Iris pigment epithelial cell (primary cell): ENCODE measurements around the gene ANKRD13A.
"Not testable (repeated sequence)": the region's sequence is repeated elsewhere in the genome, so short reads cannot be mapped to it uniquely, and the experiment has no call there.

Source experiments
- DNase-seq: peaks from one replicate; pipeline ENCODE4 v3.0.0-alpha.2; 2011; ENCODE audit warnings: low read depth

The ANKRD13A gene

DNA sequence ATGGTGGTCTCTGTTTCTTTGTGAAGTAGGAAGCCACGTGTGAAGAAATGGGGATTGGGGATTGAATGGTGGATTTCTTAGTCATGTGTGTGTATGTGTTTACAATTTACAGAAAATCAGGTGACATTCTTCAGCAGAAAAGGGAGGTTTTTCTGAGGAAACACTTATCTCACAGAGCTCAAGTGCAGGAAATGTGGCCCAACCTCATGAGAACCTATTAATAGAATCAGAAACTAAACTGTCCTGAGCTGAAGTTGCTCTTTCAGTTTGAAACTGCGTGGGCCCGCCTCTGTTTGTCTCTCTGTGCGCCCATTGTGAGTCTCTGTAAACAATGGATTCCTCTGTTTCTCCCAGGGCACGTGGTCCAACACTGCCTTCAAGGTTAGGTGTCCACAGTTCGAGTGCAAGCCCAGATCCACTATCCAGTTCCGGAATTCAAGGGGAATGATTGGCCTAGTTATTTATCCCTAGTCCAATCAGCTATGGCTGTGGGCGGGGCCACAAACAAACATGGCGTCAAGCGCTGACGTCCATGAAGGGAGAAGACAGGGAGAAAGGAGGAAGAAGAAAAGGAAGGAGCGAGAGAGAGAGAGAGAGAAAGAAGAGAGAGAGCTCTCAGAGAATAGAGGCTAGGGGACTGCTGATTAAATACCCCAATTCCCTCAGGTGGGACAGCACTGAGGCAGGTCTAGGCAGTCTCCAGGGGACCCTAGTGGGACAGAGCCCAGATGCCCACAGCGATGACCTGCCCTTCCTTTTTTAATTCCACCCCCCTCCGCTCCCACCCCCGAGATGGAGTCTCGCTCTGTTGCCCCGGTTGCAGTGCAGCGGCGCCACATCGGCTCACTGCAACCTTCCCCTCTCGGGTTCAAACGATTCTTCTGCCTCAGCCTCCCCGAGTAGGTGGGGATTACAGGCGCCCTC, 80.5 kb downstream of the ANKRD13A start:
- peak; percentile 62 for DNase-seq

GRCh38 chr12:110080410-110080809, 81.2 kb downstream of the ANKRD13A start:
- DNase-seq = no peak

DNA sequence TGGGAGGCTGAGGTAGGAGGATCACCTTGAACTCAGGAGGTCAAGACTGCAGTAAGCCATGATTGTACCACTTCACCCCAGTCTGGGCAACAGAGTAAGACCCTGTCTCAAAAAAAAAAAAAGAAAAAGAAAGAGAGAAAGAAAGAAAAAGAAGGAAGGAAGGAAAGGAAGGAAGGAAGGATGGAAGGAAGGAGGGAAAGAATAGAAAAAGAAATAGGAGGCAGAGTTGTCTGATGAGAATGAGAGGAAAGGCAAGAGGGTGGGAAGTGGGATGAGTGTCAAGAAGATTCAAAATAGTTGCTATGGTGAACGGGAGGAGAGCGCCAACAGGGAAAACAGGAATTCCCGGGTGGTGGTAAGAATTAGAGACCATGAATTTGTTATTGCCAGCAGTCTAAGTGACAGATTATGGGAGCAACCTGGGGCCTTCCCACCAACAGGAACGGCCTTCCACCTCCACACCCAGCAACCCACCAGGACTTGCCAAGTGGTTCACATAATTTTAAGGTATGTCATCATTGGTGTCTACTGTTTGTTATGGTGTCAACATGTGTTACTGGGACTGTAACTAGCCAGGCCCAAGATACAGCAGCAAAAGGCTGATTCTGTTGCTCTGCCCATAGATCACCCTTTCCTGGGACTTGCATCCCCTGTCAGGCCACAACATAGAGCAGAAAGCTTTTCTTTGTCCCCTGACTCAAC, 85.2 kb downstream of the ANKRD13A start:
- DNase-seq = no peak

DNA sequence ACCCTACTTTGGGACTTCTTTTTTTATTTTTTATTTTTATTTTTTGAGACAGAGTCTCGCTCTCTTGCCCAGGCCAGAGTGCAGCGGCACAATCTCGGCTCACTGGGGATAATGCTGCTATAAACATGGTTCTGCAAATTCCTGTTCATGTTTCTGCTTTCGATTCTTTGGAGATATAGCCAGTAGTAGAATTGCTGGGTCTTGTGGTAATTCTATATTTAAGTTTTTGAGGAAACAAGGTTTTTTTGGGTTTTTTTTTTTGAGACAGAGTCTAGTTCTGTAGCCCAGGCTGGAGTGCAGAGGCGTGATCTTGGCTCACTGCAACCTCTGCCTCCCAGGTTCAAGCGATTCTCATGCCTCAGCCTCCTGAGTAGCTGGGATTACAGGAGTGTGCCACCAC, 89.0 kb downstream of the ANKRD13A start:
- DNase-seq = not testable (repeated sequence)

GRCh38 chr12:110088936-110089335, 89.7 kb downstream of the ANKRD13A start:
- no peak for DNase-seq
